ENCODE measurements around the gene EIF4B. TPM values are rescaled to one million over a fixed set of nuclear protein-coding genes. Genes with fewer than 3 reads are reported as not detected.
"Not testable (repeated sequence)": the region's sequence is repeated elsewhere in the genome, so short reads cannot be mapped to it uniquely, and the experiment has no call there.

EIF4B gene
- total RNA-seq, 1 experiment from 2014 or later = 351 TPM

GRCh38 chr12:53014709-53015108 is 8.5 kb downstream of the EIF4B start:
- H3K4me3 ChIP-seq (ENCODE audit: low read depth in 2 of 2, low read length in 2 of 2) = no peak overlapping the region
- H3K36me3 ChIP-seq (ENCODE audit: control insufficient read depth, insufficient read depth, low read length) = peaks cover 28% of the 10 kb centered on the region
- ChIA-PET CTCF (no interaction called here), POLR2A (interaction anchor here (0.6 kb wide), 1 partner anchor 310 kb away, joined by 3 read pairs; no protein-coding TSS in a partner anchor)
- peak overlapping the region; percentile 6; the same call in 1 of the 2 replicates for H3K27ac ChIP-seq (ENCODE audit: low read length)
- TF ChIP-seq CTCF (IDR thresholded peaks at IDR 0.05) = no peak
- TF ChIP-seq TCF7L2 (IDR thresholded peaks at IDR 0.05; ENCODE audit: low read depth, low read length) = no peak
- no peak for TF ChIP-seq SIN3A (IDR thresholded peaks at IDR 0.05; ENCODE audit: borderline replicate concordance, insufficient read depth, low read depth, low read length)
- 0 out of 2 replicates have a peak, but pooled peaks have one; percentile 38 for TF ChIP-seq POLR2AphosphoS5 (IDR thresholded peaks at IDR 0.05; ENCODE audit: low read depth, low read length)
- TF ChIP-seq REST (IDR thresholded peaks at IDR 0.05; ENCODE audit: insufficient read depth in 1 of 2, low read depth in 2 of 2, low read length in 1 of 2) = no peak
- H3K27me3 ChIP-seq (ENCODE audit: control insufficient read depth, insufficient read depth, low read length) = no peaks in the 10 kb centered on the region
- no peaks in the 10 kb centered on the region for H3K9me3 ChIP-seq (ENCODE audit: control insufficient read depth, insufficient read depth, low read depth, low read length)
- H3K4me1 ChIP-seq (ENCODE audit: control insufficient read depth, insufficient read depth, low read length) = peaks cover 22% of the 10 kb centered on the region
- in situ Hi-C loops (cut with HindIII; ENCODE audit: low pct_unique_long_range_greater_than_20kb, low sequenced_read_pairs) = no loop called here
- DNase-seq (ENCODE audit: low read depth, low spot score) (no peak), ATAC-seq (no peak)
- intact Hi-C loops (cut with micrococcal nuclease; ENCODE audit: unreplicated experiment) = no loop called here
- TSS peak; percentile 5 for BruUV-seq (replicated peaks)

GRCh38 chr12:53025250-53025649 is 19.0 kb downstream of the EIF4B start:
- Histone ChIP-seq H3K27ac (ENCODE audit: low read length) (no peak overlapping the region), H3K9me3 (ENCODE audit: control insufficient read depth, insufficient read depth, low read depth, low read length) (no peaks in the 10 kb centered on the region), H3K36me3 (ENCODE audit: control insufficient read depth, insufficient read depth, low read length) (peaks cover 62% of the 10 kb centered on the region), H3K4me3 (ENCODE audit: low read depth in 2 of 2, low read length in 2 of 2) (no peak overlapping the region), H3K4me1 (ENCODE audit: control insufficient read depth, insufficient read depth, low read length) (no peaks in the 10 kb centered on the region), H3K27me3 (ENCODE audit: control insufficient read depth, insufficient read depth, low read length) (no peaks in the 10 kb centered on the region)
- no peak for DNase-seq (ENCODE audit: low read depth, low spot score)
- no peak for ATAC-seq
- in situ Hi-C loops (cut with HindIII; ENCODE audit: low pct_unique_long_range_greater_than_20kb, low sequenced_read_pairs) = no loop called here
- intact Hi-C loops (cut with micrococcal nuclease; ENCODE audit: unreplicated experiment) = no loop called here
- ChIA-PET POLR2A (no interaction called here), CTCF (no interaction called here)
- BruUV-seq (replicated peaks) = TSS peak; percentile 40
- TF ChIP-seq CTCF (IDR thresholded peaks at IDR 0.05) = no peak
- no peak for TF ChIP-seq REST (IDR thresholded peaks at IDR 0.05; ENCODE audit: insufficient read depth in 1 of 2, low read depth in 2 of 2, low read length in 1 of 2)
- TF ChIP-seq TCF7L2 (IDR thresholded peaks at IDR 0.05; ENCODE audit: low read depth, low read length) = no peak
- TF ChIP-seq POLR2AphosphoS5 (IDR thresholded peaks at IDR 0.05; ENCODE audit: low read depth, low read length) = no peak
- no peak for TF ChIP-seq SIN3A (IDR thresholded peaks at IDR 0.05; ENCODE audit: borderline replicate concordance, insufficient read depth, low read depth, low read length)

DNA sequence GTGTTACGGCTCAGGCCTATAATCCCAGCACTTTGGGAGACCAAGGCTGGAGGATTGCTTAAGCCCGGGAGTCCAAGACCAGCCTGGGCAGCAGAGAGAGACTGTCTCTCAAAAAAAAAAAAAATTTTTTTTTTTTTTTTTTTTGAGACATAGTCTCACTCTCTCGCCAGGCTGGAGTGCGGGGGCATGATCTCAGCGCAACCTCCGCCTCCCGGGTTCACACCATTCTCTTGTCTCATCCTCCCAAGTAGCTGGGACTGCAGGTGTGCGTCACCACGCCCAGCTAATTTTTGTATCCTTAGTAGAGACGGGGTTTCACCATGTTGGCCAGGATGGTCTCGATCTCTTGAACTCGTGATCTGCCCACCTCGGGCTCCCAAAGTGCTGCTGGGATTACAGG is 20.8 kb downstream of the EIF4B start:
- POLR2A ChIA-PET, CTCF ChIA-PET: not testable (repeated sequence)

More for the DNA sequence above, 20.8 kb downstream of the EIF4B start:
- H3K27ac ChIP-seq (ENCODE audit: low read length); DNase-seq (ENCODE audit: low read depth, low spot score); ATAC-seq; BruUV-seq (replicated peaks); H3K9me3 ChIP-seq (ENCODE audit: control insufficient read depth, insufficient read depth, low read depth, low read length); H3K4me3 ChIP-seq (ENCODE audit: low read depth in 2 of 2, low read length in 2 of 2); H3K27me3 ChIP-seq (ENCODE audit: control insufficient read depth, insufficient read depth, low read length); H3K4me1 ChIP-seq (ENCODE audit: control insufficient read depth, insufficient read depth, low read length); in situ Hi-C loops (cut with HindIII; ENCODE audit: low pct_unique_long_range_greater_than_20kb, low sequenced_read_pairs); intact Hi-C loops (cut with micrococcal nuclease; ENCODE audit: unreplicated experiment): not testable (repeated sequence)
- peaks cover 57% of the 10 kb centered on the region for H3K36me3 ChIP-seq (ENCODE audit: control insufficient read depth, insufficient read depth, low read length)
